ENCODE results near the gene CDKN2AIPNL. TPM values are rescaled to one million over a fixed set of nuclear protein-coding genes. Genes with fewer than 3 reads are reported as not detected.

CDKN2AIPNL gene
- total and polyA plus RNA-seq, 2 of the 13 experiments (the other 11 are each of a cell fraction or from before 2014, with no cell fraction given), result 17.4 to 46.5 TPM

DNA sequence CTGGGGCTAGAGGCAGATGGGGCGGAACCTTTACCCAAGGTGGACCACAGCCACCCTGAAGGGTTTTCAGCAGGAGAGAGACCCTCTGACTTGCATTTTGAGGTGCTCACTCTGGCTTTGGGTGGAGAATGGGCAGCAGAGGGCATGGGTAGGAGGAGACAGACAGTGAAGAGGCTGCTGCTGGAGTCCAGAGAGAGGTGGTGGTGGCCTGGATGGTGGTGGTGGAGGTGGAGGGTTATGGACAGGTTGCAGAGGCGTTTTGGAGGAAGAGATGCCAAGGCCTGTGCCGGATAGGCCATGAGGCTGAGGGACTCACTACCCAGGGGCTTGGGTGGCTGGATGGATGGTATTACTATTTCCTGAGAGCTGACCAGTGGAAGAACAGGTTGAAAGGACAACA lies 46.1 kb upstream of the CDKN2AIPNL start:
- H3K36me3 ChIP-seq (replicated peaks in 1 of 2; ENCODE audit: control insufficient read depth in 1 of 2, insufficient read depth in 2 of 2, low read length in 2 of 2), result no peaks in the 10 kb centered on the region
- no peak overlapping the region for H3K9ac ChIP-seq (ENCODE audit: insufficient read depth, low read depth, low read length)
- intact Hi-C loops (cut with micrococcal nuclease; ENCODE audit: unreplicated experiment) (no loop called here), in situ Hi-C loops (cut with HindIII; ENCODE audit: extremely low pct_ligation_motif_present, low pct_unique_long_range_greater_than_20kb) (no loop called here)
- peaks cover under 1 to 14% of the 10 kb centered on the region in 2 experiments; a peak in 3 of 5 replicates for H3K27me3 ChIP-seq (ENCODE audit: control insufficient read depth in 1 of 2, insufficient read depth in 2 of 2, low read length in 2 of 2)
- no peak overlapping the region for H3K27ac ChIP-seq (ENCODE audit: extremely low read length, insufficient read depth, low read length)
- TF ChIP-seq DR1 (CRISPR knock-in tag; IDR thresholded peaks at IDR 0.05) (no peak), TFAP4 (IDR thresholded peaks at IDR 0.05; ENCODE audit: borderline replicate concordance, low read depth) (no peak), ZNF24 (IDR thresholded peaks at IDR 0.05) (no peak), ATF6 (CRISPR knock-in tag; conservative IDR thresholded peaks at IDR 0.05) (no peak), ZNF496 (CRISPR knock-in tag; IDR thresholded peaks at IDR 0.05; ENCODE audit: insufficient replicate concordance) (no peak), NCOA1 (CRISPR knock-in tag; IDR thresholded peaks at IDR 0.05) (no peak), SATB2 (CRISPR knock-in tag; IDR thresholded peaks at IDR 0.05) (no peak), HHEX (CRISPR knock-in tag; IDR thresholded peaks at IDR 0.05) (no peak), ZNF781 (CRISPR knock-in tag; IDR thresholded peaks at IDR 0.05; ENCODE audit: borderline replicate concordance, not compliant biosample characterization) (no peak), HNRNPK (IDR thresholded peaks at IDR 0.05; ENCODE audit: low read depth, low read length, poor library complexity, severe bottlenecking) (no peak), PLRG1 (conservative IDR thresholded peaks at IDR 0.05) (no peak), KDM6A (CRISPR knock-in tag; IDR thresholded peaks at IDR 0.05; ENCODE audit: low read depth) (no peak), HIC2 (CRISPR knock-in tag; IDR thresholded peaks at IDR 0.05; ENCODE audit: low read depth) (no peak), STAT5B (CRISPR knock-in tag; IDR thresholded peaks at IDR 0.05) (no peak), ZFP1 (CRISPR knock-in tag; IDR thresholded peaks at IDR 0.05) (no peak), AGO1 (IDR thresholded peaks at IDR 0.05; ENCODE audit: low read depth, low read length, poor library complexity, severe bottlenecking) (no peak), ZNF883 (CRISPR knock-in tag; IDR thresholded peaks at IDR 0.05; ENCODE audit: not compliant biosample characterization) (no peak)
- H3K79me2 ChIP-seq (ENCODE audit: insufficient read depth, low read length), result no peaks in the 10 kb centered on the region
- ATAC-seq, result no peak; the same call in 2 of the 3 replicates
- ChIA-PET POLR2A (interaction anchor here (1.1 to 3.2 kb wide), 2 partner anchors 8 to 10 kb away, joined by 3 to 9 read pairs; no protein-coding TSS in a partner anchor), CTCF (ENCODE audit: low intra/inter-chr PET ratio, low total read pairs) (no interaction called here)
- WGBS (ENCODE audit: low lambda C conversion rate), result 67% methylated on average over 3 of the region's 3 CpGs
- BruUV-seq (replicated peaks), result no TSS peak
- no peak for DNase-seq (ENCODE audit: low spot score)
- H3K4me2 ChIP-seq (ENCODE audit: low read depth, low read length), result no peak overlapping the region
- no peaks in the 10 kb centered on the region for H4K20me1 ChIP-seq (ENCODE audit: insufficient read depth, low read length)
- FAIRE-seq, result no peak
- H2AFZ ChIP-seq (ENCODE audit: low read length), result no peak overlapping the region
- no peaks in the 10 kb centered on the region for H3K9me3 ChIP-seq (ENCODE audit: low read length)
- H3K4me1 ChIP-seq (ENCODE audit: insufficient read depth, low read length), result peaks cover 17% of the 10 kb centered on the region; the same call in 1 of the 2 replicates
- H3K4me3 ChIP-seq (replicated peaks in 1 of 3; ENCODE audit: insufficient read depth in 1 of 3, low read depth in 2 of 3, low read length in 3 of 3), result no peak overlapping the region

All from HepG2 (cell line).